HG03159 (cell line): ENCODE measurements around the gene THSD7B.
"Not testable (repeated sequence)": the region's sequence is repeated elsewhere in the genome, so short reads cannot be mapped to it uniquely, and the experiment has no call there.

Source experiments
- ATAC-seq: cut with Tn5 transposase; IDR thresholded peaks from one replicate; pipeline ENCODE4 v1.9.1; 2021; ENCODE audit warnings: mild to moderate bottlenecking, moderate library complexity; ENCODE audit not compliant: unreplicated experiment

Gene THSD7B

GRCh38 chr2:137232076-137232475, 466.7 kb downstream of the THSD7B start:
- no peak for ATAC-seq

- ATAC-seq = no peak
Observed at GRCh38 chr2:137233091-137233490, 467.7 kb downstream of the THSD7B start.

GRCh38 chr2:137237055-137237454, 471.7 kb downstream of the THSD7B start:
- ATAC-seq = no peak

DNA sequence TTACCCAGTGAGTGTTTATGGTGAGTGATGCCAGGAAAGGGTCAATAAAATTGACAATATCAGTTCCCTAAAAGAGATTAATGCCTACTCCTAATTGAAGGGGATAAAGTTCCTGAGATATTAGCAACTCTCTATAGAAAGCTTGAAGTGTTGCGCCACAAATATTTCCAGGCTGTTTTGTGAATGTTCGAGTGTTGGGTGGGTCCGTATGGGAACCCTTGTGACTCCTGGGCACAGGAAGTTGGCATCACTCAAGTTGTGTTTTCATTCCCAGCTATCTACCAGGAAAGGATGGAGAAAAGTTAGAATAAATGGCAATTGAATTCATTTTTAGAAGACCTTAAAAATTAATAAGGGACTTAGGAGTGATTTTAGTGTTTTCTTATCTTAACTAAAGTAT, 472.7 kb downstream of the THSD7B start:
- ATAC-seq = no peak

DNA sequence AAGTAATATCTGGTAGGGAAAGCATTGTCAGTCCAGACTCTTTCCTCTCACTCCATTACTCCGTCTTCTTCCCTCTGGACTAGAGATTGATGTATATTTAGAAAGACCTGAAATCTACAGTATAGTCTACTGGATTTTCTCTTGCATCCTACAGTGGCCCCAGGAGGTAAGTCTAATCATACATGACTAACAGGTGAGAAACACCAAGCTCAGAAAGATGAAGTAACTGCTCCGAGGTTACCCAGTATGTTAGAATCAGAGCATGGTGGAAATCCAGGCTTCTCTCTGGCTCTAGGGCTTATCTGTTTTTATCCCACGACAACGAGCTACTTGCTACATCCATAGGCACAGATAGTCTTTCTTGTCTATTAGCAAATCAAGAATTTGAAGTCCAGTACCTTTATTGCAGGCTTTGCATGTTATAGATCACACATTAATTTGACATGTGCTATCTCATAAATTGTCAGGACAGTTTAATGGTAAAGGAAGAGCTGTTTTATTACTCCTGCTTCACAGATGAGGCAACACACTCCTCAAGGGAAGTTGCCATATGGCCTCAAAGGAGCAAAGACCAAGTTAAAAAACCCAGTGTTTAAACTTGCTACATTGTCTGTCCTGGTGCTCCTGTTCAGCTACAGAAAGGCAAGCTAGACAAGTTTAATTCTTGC, 484.3 kb downstream of the THSD7B start:
- ATAC-seq = no peak

DNA sequence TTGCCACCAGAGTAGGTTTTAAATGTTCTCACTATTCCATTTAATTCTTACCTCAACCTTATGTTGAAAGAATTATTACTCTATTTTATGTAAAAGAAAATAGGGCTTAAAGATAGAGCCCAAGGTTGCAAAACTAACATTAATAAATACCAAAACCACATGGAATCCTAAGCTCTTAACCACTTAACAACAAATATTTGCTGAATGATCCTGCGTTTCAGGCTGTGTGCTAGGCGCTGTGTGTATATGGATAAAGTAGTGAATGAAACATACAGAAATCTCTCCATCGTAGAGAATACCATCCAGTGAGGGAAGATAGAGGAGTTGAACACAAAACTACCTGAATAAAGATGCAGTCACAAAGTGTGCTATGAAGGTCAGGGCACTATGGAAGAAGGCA, 485.1 kb downstream of the THSD7B start:
- ATAC-seq = no peak

GRCh38 chr2:137251045-137251444, 485.7 kb downstream of the THSD7B start:
- no peak for ATAC-seq

DNA sequence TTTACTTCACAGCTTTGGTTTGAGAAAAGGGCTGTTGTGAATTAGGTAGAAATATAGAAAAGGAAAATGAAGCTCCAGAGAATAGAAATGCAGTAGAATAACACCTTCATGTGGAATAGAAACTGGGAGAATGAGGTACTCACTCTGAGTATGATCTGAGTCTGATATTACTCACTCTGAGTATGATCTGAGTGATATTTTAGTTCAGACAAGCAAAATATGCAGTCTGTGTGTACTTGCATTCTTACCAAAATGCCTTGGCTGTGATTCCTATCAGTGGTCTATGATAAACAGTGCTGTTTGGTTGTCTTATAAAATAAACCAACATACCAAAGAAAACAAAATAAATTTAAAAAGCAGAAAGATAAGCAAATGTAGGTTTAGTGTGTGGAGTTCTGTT, 487.6 kb downstream of the THSD7B start:
- no peak for ATAC-seq

DNA sequence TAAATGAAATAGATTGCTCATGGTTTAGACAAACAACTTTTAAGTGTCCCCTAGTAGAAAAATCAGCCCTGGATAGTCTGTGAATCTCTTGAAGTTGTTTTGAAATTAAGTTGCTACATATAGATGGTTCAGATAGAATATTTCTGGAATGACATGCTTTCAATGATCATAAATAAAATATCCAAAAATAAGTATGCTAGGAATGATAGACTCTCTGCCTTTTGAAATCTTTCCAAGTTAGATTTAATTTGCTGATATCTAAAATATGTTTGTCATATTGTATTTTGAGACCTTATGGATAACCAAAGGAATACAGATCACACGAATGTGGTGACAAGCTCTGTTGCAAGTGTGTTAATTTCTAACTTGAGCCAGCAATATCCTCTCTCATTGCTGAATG, 488.7 kb downstream of the THSD7B start:
- no peak for ATAC-seq

GRCh38 chr2:137255345-137255744, 490.0 kb downstream of the THSD7B start:
- ATAC-seq = no peak

- no peak for ATAC-seq
Observed at GRCh38 chr2:137255990-137256389, 490.6 kb downstream of the THSD7B start.

- no peak for ATAC-seq
Observed at GRCh38 chr2:137261881-137262585, 496.7 kb downstream of the THSD7B start.

DNA sequence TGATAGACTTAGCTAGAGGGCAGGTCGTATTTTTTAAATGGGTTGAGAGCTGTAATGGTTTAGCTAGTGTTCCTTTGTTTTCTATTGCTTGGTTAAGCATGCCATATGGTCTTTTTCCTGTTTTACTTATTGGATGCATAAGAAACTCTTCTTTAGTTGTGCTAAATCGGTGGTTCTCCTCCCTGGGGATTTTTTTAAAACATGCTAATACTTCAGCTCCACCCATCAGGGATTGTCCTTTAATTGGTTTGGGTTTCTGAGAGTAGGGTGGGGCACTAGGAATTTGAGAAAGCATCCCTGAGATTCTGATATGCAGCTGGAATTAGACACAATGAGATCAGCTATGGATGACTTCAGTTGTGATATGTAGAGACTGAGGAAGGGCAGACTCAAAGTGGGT, 497.2 kb downstream of the THSD7B start:
- ATAC-seq = no peak

DNA sequence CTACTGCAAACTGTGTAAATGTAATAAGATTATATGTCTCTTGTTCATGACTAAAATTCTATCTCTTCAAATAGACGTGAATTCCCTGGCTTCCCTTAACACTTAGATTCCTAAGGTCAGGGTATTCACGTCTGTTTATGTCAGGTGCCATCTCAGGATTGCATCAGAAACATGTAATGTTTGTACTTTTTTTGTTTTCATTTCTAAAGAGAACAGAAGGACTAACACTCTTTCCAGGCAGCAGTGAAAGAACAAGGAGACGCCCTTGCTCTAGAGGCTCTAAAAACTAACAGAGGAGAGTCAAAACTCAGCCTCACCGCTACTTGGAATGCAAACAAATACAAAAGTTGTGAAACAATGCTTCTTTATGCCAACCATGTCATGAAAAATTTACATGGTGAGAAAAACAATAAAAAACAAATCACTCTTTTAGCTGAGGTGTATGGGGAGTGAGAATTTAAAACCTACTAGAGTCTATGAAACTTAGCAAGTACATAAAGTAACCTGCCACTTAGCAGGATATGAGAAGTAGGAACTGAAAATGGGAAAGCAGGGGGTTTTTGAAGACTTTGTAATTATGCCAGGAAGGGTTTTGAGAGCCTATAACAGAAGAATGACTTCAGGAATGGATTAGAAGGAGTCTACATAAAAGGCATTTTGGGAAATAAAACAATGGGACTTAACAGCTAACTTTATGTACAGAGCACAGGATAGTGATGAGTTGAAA, 522.7 kb downstream of the THSD7B start:
- ATAC-seq = no peak

- no peak for ATAC-seq
Observed at GRCh38 chr2:137291836-137292570, 526.7 kb downstream of the THSD7B start.

GRCh38 chr2:137298377-137298776, 533.0 kb downstream of the THSD7B start:
- ATAC-seq = no peak

DNA sequence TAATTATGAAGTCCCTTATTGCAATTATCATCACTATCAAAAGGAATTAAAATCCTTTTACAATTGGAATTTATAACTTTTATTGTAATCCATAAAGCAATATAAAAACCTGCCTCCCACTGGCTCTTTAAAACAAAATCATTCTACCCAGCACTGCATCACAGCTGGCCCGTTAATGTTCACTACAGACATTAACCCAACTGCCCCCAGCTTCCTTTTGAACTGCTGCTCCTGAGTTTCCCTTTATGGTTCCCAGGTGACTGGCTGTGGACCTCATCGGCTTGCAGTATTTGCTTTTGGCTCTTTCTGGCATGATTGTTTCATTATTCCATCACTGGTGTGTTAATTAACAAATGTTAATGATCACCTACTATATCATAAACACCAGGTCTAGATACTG, 535.6 kb downstream of the THSD7B start:
- ATAC-seq = no peak

DNA sequence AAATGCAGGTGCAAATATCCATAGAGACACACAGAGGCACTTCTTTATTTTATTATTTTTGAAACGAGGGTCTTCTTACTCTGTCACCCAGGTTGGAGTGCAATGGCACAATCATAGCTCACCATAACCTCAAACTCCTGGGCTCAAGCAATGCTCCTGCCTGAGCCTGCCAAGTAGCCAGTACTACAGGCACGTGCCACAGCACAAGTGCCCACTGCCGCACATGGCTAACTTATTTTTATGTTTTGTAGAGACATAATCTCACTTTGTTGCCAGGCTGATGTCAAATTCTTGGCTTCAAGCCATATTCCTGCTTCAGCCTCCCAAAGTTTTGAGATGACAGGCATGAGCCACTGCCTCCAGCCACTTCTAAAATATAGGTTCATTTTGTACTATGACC, 537.6 kb downstream of the THSD7B start:
- no peak for ATAC-seq

DNA sequence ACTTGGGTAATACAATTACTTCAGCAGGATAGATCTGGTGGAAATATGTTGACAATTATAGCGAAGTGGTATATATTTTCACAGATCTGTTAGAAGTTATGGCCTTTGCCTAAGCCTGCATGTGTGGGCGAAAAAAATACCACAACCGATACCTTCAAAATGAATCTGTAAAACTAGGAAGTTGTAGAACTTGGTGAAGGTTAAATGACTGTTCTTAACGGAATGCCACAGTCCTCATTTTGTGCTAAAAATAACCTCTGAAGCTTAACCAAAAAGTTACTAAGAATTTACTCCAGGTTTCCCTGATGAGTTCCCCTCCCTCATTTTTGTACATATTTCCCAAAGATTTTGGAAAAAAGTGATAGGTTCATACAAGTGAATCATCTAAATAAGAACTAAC, 550.7 kb downstream of the THSD7B start:
- no peak for ATAC-seq

GRCh38 chr2:137321566-137321965, 556.2 kb downstream of the THSD7B start:
- no peak for ATAC-seq

DNA sequence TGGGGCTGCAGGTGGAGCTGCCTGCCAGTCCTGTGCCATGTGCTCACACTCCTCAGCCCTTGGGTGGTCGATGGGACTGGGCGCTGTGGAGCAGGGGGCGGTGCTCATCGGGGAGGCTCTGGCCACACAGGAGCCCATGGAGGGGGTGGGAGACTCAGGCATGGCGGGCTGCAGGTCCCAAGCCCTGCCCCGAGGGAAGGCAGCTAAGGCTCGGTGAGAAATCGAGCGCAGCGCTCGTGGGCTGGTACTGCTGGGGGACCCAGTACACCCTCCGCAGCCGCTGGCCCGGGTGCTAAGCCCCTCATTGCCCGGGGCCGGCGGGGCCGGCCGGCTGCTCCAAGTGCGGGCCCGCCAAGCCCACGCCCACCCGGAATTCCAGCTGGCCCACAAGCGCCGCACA, 566.2 kb downstream of the THSD7B start:
- not testable (repeated sequence) for ATAC-seq
